HEK293T (cell line): ENCODE data around the gene SLC1A1.

Experiments
- ARNT ChIP-seq: fragments of 450-650 bp; IDR thresholded peaks from 2 replicates; pipeline ENCODE4 v1.6.1; 2017; ENCODE audit warnings: mild to moderate bottlenecking
- BHLHE40 ChIP-seq: fragments of 450-650 bp; IDR thresholded peaks from 2 replicates; pipeline ENCODE4 v1.6.1; 2016; ENCODE audit warnings: mild to moderate bottlenecking, moderate library complexity, borderline replicate concordance
- CTBP1 ChIP-seq: fragments of 450-650 bp; IDR thresholded peaks from 2 replicates; pipeline ENCODE4 v1.6.1; 2016; ENCODE audit warnings: borderline replicate concordance
- FOXK2 ChIP-seq: fragments of 450-650 bp; IDR thresholded peaks from 2 replicates; pipeline ENCODE4 v1.6.1; 2016; ENCODE audit warnings: mild to moderate bottlenecking
- FOXM1 ChIP-seq: fragments of 450-650 bp; IDR thresholded peaks from 2 replicates; pipeline ENCODE4 v1.6.1; 2017; ENCODE audit warnings: mild to moderate bottlenecking, borderline replicate concordance
- HDGF ChIP-seq: fragments of 450-650 bp; IDR thresholded peaks from 2 replicates; pipeline ENCODE4 v1.6.1; 2017; ENCODE audit warnings: antibody characterized with exemption, borderline replicate concordance
- L3MBTL2 ChIP-seq: fragments of 450-650 bp; conservative IDR thresholded peaks from 2 replicates; pipeline ENCODE4 v1.6.1; 2016; ENCODE audit warnings: mild to moderate bottlenecking
- LEF1 ChIP-seq: fragments of 450-650 bp; IDR thresholded peaks from 2 replicates; pipeline ENCODE4 v1.6.1; 2017; ENCODE audit warnings: mild to moderate bottlenecking, borderline replicate concordance
- PKNOX1 ChIP-seq: fragments of 450-650 bp; IDR thresholded peaks from 2 replicates; pipeline ENCODE4 v1.6.1; 2016
- SP1 ChIP-seq: fragments of 450-650 bp; IDR thresholded peaks from 2 replicates; pipeline ENCODE4 v1.6.1; 2017
- SUZ12 ChIP-seq: fragments of 450-650 bp; IDR thresholded peaks from 2 replicates; pipeline ENCODE4 v1.6.1; 2016; ENCODE audit warnings: mild to moderate bottlenecking
- TARDBP ChIP-seq: fragments of 450-650 bp; IDR thresholded peaks from 2 replicates; pipeline ENCODE4 v1.6.1; 2016
- ZNF384 ChIP-seq: fragments of 450-650 bp; IDR thresholded peaks from 2 replicates; pipeline ENCODE4 v1.6.1; 2016

GRCh38 chr9:4584636-4585035, 94.4 kb downstream of the SLC1A1 start:
- TF ChIP-seq SP1 (no peak), LEF1 (no peak), FOXK2 (no peak), TARDBP (no peak), ARNT (no peak), PKNOX1 (no peak), BHLHE40 (no peak), ZNF384 (no peak), SUZ12 (no peak), FOXM1 (no peak), HDGF (no peak), L3MBTL2 (no peak), CTBP1 (no peak)
